HG03571 (cell line): Measurements from ENCODE around the gene TENT4B.

Source experiments
- ATAC-seq: cut with Tn5 transposase; IDR thresholded peaks from one replicate; pipeline ENCODE4 v1.9.1; 2021; ENCODE audit not compliant: unreplicated experiment

TENT4B gene

GRCh38 chr16:50195276-50195675, 42.2 kb downstream of the TENT4B start:
- ATAC-seq: no peak

GRCh38 chr16:50195756-50196155, 42.6 kb downstream of the TENT4B start:
- ATAC-seq: no peak

- no peak for ATAC-seq
Observed at GRCh38 chr16:50197582-50197981, 44.5 kb downstream of the TENT4B start.

DNA sequence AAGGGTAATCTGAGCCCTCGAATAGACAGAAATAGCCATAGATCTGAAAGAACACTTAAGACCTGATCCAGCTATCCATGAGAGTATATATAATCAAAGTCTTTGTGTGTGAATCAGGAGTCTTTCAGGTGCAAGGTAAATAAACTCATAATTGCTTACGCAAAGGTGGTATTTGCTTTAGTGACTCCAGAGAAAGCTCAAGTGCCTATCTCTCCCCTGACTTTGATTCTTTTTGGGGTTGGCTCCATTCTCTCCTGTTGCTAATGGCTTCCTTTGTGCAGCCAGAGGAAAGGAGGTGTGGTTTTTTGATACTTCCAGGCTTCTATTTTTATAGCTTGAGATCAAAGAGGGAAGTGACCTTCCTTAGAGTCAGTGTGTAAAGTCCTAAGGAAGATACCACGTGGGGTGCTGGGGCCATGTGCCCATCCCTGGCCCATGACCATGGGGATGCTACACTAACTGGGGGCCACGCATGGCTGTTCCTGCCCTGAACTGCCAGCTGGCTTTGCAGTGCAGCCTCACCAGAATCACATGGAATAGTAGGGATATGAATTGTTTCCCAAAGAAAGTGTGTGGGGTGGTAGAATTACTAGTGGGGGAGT, 45.8 kb downstream of the TENT4B start:
- ATAC-seq: no peak

DNA sequence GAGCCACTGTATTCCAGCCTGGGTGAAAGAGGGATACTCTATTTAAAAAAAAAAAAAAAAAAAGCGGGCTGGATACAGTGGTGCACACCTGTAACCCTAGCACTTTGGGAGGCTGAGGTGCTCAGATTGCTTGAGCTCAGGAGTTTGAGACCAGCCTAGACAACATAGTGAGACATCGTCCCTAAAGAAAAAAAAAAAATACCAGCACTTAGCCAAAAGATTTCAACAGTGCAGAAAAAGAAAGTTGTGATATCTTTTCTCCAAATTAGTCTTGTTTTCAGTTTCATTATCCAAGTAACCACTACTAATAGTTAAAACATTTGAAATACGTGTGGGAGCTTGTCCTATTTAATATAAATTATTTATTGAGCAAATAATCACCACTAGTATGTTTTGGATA, 48.7 kb downstream of the TENT4B start:
- ATAC-seq: no peak

- ATAC-seq: no peak
Observed at GRCh38 chr16:50202926-50203624, 50.0 kb downstream of the TENT4B start.

DNA sequence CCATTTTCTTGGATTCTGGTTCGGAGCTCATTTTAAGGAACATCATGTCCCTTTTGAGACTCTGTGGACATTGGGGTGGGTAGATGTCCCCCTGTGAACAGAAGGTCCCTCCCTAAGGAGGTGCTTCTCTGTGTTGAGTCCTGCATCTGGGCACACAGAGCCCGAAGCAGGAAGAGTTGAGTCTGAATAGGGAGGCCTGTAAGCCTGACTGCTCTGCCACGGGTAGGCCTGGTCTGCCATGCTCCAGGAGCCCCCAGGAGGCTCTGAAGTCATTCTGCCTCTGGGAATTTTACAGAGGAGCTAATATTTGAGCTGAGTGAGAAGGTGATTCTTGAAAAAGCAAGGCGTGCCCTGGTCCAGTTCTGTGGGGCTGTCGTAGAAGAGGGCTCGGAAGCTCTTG, 50.6 kb downstream of the TENT4B start:
- ATAC-seq: no peak

DNA sequence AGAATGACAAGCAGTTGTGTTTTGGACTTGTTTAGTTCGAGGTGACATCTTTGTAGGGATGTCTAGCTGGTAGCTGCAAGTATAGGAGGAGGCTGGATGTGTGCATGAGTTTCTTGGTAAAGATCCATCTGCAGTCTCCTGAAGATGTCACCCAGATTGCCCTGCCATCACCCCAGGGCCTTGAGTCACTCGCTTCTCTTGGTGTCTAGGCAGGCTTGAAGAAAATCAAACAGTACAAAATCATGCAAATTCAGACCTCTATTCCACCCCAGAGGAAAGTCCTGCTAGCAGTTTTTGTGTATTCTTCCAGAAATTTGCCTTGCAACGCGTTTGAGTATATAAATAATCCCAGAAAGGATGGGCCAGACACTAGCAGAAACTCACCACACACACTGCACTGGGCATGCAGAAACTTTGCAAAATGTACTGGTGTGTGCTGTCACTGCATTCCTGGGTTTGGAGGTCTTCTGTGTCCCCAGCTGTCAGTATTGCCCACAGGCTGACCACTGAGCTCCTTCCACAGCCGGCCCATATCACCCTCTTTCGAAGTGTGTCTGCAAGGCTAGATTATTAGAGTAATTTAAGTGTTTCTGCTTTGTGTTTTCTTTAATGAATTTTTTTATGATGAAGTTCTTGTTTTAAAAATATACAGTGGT, 51.5 kb downstream of the TENT4B start:
- no peak for ATAC-seq

DNA sequence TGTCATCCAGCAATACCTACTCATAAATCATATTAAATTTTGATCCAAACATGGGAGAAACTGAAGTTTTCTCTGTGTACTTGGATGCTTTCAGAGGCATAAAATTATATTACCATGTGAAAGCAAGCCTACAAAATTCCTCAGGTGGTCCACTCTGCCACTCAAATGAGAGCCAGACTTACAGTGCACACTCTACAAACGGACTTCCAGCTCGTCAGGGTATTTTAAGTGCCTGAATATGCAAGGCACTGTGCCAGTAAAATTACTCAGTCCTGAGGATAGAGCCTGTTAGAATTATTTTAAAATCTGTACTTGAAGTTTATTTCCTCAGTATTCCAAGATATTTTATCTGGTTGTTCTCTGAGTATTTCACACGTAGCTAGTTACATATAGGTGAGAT, 54.5 kb downstream of the TENT4B start:
- ATAC-seq: no peak

- no peak for ATAC-seq
Observed at GRCh38 chr16:50208460-50208931, 55.4 kb downstream of the TENT4B start.

GRCh38 chr16:50209546-50210265, 56.6 kb downstream of the TENT4B start:
- ATAC-seq: no peak

DNA sequence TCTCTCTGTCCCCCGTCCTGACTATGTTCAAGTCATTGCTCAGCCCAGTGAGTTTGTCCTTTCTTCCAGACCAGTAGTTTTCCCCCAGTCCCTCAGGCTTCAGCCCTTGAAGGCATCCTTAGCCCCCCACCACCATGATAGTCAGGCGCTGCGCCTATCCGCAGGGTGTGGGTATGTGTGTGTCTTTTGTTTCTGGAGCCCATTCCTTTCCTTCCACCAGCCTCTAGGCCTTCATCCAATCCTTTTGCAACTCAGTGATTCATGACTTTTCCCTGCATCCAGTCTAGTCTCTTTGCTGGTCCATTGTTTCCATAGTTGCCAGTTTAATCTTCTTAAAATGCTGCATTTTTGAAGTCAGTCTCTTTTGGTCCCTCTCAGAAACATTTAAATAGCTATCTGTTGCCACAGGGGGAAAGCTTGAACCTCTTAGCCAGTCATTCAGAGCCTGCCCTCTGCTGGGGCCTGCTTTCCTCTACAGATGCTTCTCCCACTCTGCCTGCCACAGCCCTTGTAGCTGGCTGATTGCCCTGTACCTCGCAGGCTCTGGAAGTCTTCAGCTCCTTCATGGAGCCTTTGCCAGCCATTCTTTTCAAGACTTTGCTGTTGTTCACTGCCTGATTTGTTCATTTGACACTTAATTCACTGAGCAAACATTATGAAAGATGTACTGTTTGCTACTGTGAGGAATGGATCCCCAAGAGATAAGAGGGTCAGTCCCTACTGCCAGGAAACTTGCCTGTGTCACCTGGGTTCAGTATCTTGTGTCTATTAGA, 57.3 kb downstream of the TENT4B start:
- ATAC-seq: peak; percentile 74

DNA sequence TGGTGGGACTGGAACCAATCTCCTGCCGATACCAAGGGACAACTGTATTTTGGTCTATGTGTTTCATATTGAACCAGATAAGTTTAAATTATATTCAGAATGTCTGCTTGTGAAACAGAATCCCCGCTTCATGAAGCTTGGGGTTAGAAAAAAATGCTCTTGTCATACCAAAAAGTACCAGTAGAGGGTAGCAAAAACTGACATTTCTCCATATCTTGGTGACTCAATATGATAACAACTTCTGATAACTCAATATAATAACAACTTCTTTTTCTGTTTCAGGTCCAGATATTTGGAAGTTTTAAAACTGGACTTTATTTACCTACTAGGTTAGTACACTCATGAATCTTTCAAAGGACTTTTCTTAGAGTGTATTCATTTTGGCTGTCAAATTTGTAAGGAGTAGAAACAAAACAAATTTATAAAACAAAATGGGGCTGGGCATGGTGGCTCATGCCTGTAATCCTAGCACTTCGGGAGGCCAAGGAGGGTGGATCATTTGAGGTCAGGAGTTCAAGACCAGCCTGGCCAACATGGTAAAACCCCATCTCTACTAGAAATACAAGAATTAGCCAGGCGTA, 60.9 kb downstream of the TENT4B start:
- no peak for ATAC-seq

GRCh38 chr16:50215680-50216079, 62.6 kb downstream of the TENT4B start:
- ATAC-seq: no peak

DNA sequence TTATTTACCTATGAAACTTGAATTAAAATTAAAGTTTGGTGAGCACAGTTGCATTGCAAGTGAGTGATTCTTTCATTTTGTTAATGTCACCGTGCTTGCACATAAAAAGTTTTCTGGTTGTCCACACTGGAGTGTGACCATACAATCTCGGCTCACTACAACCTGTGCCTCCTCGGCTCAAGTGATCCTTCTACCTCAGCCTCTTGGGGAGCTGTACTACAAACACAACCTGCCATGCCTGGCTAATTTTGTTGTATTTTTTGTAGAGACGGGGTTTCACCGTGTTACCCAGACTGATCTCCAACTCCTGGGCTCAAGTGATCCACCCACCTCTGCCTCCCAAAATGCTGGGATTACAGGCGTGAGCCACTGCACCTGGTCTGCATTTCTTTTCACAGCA, 63.1 kb downstream of the TENT4B start:
- ATAC-seq: no peak

GRCh38 chr16:50219402-50219975, 66.4 kb downstream of the TENT4B start:
- ATAC-seq: no peak

- no peak for ATAC-seq
Observed at GRCh38 chr16:50224286-50224685, 71.2 kb downstream of the TENT4B start.

GRCh38 chr16:50227120-50227519, 74.0 kb downstream of the TENT4B start:
- no peak for ATAC-seq

GRCh38 chr16:50227665-50228064, 74.6 kb downstream of the TENT4B start:
- no peak for ATAC-seq

- no peak for ATAC-seq
Observed at GRCh38 chr16:50228364-50228868, 75.3 kb downstream of the TENT4B start.
